GM19023 (cell line): ENCODE data around the gene RALGPS1.
"Not testable (repeated sequence)": the region's sequence is repeated elsewhere in the genome, so short reads cannot be mapped to it uniquely, and the experiment has no call there.

Experiments used
- ATAC-seq: cut with Tn5 transposase; IDR thresholded peaks from one replicate; pipeline ENCODE4 v1.9.1; 2021; ENCODE audit warnings: mild to moderate bottlenecking, moderate library complexity; ENCODE audit not compliant: unreplicated experiment

Gene RALGPS1

GRCh38 chr9:126985870-126986498 lies 71.4 kb downstream of the RALGPS1 start:
- ATAC-seq: peak; percentile 51

GRCh38 chr9:126986506-126986951 lies 71.9 kb downstream of the RALGPS1 start:
- ATAC-seq: no peak

- ATAC-seq: no peak
Measured at GRCh38 chr9:126988857-126989256, 74.3 kb downstream of the RALGPS1 start.

GRCh38 chr9:126989847-126990842 lies 75.6 kb downstream of the RALGPS1 start:
- ATAC-seq: no peak

DNA sequence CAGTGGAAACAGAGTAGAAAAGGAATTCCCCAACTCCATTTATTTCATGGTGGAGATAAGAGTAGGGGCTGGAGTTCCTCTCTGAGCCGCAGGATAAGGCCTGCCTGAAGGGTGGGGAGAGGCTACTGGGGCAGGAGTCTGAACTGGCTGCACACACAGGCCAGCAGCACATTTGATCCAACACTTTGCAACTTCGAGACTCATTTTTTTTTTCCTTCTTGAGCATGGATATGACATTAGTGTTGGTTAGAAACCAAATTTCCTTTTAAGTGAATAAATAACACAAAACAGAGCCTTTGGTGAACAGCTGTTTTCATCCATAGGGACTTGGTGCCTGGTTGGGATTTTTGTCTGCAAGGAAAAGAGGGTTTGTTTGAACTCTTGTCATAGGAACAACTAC lies 76.6 kb downstream of the RALGPS1 start:
- no peak for ATAC-seq

DNA sequence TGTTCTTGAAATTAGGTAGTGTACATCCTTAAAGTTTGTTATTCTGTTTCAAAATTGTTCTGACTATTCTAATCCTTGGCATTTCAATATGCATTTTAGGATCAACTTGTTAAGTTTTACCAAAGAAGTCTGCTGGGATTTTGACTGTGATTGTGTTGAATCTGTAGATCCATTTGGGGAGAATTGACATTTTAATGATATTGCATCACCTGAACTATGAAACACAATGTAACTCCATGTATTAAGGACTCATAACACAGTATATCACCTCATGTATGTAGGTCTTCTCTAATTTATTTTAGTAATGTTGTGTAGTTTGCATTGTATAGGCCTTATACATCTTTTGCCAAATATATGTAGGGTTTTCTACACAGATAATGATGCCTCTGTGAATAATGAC lies 77.8 kb downstream of the RALGPS1 start:
- ATAC-seq: no peak

DNA sequence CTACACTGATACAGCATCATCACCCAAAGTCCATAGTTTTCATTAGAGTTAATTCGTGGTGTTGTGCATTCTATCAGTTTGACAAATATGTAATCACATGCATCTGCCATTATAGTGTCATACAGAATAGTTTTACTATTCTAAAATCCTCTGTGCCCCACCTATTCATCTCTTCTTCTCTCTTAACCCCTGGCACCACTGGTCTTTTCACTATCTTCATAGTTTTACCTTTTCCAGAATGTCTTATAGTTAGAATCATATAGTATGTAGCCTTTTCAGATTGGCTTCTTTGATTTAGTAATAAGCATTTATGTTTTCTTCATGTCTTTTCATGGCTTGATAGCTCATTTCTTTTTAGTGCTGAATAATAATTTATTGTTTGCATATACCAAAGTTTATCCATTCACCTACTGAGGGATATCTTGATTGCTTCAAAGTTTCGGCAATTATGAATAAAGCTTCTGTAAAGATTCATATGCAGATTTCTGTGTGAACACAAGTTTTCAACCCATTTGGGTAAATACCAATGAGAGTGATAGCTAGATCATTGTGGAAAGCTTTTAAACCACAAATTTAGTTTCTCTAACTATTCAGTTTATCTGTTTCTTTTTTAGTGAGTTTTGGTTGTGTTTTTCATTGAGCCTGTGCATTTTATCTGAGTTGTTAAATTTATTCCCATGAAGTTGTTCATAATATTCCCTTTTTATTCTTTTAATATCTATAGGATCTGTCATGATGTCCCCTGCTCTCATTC lies 84.9 kb downstream of the RALGPS1 start:
- ATAC-seq: no peak

DNA sequence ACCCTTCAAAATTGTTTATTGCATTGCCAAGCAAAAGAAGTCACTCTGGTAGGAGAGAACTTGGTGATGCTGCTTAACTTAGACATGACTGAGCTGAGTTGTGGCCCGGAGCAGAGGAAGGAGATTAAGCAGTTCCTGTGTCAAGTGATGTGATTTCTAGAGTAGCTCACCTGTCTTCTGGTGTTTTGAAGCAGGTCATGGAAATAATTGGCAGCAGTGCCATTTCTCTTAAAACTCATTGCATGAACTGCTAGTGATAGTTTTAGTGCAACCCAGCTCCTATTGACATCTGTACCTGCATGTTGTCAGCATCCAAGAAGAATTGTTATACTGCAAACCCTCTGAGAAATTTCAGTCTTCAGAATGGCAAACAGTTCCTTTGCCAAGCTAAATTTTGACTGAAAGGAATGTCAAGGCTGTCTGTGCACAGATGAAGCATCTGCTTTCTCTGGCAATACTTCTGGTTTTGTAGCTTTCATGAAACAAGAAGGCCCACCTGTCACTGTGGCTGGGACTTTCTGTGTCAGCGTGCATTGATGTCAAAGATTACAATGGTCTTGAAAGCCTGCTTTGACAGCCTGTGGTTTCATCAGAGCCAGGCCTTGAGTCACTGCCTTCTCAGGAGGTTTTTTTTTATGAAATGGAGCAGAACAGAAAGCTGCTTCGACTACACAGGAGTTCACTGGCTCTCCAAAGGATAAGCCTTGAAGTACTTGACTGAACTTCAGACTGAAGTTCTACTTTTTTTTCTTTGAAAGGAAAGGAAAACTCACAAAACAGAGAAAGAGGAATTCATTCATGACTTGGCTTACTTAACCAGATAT lies 90.6 kb downstream of the RALGPS1 start:
- ATAC-seq: peak; percentile 95

DNA sequence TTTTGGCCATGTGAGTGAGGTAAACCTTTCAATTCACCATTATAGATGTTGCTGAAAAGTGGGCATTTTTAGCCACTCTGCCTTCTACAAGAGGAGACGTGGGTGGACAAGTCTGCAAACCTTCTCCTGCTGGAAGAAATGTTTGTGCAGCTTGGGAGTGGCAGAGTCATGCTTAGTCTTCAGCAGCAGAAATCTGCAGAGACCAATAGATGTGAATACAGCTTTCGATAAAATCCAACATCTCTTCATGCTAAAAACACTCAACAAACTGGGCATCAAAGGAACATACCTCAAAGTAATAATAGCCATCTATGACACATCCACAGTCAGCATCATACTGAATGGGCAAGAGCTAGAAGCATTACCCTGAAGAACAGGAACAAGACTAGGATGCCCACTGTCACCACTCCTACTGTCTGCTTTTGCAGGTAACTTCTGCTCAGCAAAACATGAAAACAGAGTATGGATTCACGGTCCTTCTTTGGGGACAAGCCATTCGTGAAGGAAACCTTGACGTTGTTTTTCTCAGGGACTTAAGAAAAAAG lies 91.3 kb downstream of the RALGPS1 start:
- no peak for ATAC-seq

DNA sequence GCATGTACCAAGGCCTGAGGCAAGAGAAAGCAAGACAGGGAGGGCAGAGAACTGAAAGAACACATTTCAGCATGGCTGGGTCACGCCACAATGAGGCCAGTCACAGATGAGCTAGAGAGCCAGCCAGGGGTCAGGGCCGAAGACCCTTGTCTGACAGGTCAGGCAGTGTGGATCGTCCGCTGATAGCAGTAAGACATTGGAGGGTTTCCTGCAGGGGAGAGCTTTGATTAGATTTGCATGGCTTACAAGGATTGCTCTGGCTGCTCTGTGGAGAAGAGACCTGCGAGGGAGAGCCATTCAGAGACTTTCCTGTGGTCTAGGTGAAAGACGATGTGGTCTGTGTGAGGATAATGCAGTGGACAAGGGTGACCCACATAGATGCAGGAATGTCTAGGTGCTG lies 93.1 kb downstream of the RALGPS1 start:
- ATAC-seq: no peak

GRCh38 chr9:127008076-127008475 lies 93.5 kb downstream of the RALGPS1 start:
- no peak for ATAC-seq

GRCh38 chr9:127011772-127012171 lies 97.2 kb downstream of the RALGPS1 start:
- no peak for ATAC-seq

DNA sequence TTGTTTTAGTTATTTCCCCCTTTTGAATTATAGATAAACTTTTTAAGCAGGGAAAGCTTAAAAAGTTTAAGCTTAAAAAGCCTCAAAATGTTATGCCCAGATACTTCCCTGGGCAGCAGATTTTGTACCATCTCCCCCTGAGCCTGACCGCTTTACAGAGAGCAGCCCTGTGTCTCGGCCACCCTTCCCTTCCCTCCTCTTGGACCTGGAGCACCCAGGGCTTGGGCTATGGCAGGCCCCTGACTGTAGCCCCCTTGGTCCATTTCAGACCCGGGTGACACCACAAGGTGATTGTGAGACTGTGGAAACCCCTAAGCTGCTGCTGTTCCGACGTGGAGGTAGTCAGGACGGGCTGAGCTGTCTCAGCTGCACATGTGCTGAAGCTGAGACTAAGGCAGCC lies 97.7 kb downstream of the RALGPS1 start:
- no peak for ATAC-seq

GRCh38 chr9:127013597-127013996 lies 99.0 kb downstream of the RALGPS1 start:
- ATAC-seq: no peak

- ATAC-seq: no peak
Measured at GRCh38 chr9:127014216-127014909, 99.8 kb downstream of the RALGPS1 start.

GRCh38 chr9:127014910-127015540 lies 100.4 kb downstream of the RALGPS1 start:
- ATAC-seq: no peak

GRCh38 chr9:127015921-127016512 lies 101.4 kb downstream of the RALGPS1 start:
- no peak for ATAC-seq

- not testable (repeated sequence) for ATAC-seq
Measured at GRCh38 chr9:127017979-127018378, 103.4 kb downstream of the RALGPS1 start.

DNA sequence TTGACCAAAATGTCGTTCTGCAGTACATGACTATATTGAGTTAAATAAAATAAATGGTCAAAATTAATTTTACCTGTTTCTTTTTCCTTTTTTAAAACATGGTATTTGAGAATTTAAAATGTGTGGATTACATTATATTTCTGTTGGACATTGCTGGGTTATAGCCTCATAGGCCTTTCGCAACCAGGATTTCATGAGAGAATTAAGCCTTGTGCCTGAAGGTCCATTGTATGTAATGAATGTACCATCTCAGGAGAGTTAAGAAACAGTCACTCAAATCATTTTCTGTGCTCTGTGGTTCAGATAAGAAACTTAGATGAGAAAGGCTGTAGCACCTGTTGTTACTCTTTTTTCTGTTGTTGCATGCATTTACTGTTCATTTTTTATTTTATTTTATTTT lies 104.4 kb downstream of the RALGPS1 start:
- no peak for ATAC-seq
